GM21723 (cell line): Measurements from ENCODE around the gene TRIM44.
A peak's percentile ranks its signal among the peaks of the same experiment; 100 is the strongest.
"Not testable (repeated sequence)": the region's sequence is repeated elsewhere in the genome, so short reads cannot be mapped to it uniquely, and the experiment has no call there.

Experiments
- ATAC-seq: cut with Tn5 transposase; IDR thresholded peaks from one replicate; pipeline ENCODE4 v1.9.1; 2021; ENCODE audit warnings: mild to moderate bottlenecking, moderate library complexity; ENCODE audit not compliant: unreplicated experiment

Gene TRIM44

GRCh38 chr11:35668350-35668749 lies 5.8 kb downstream of the TRIM44 start:
- not testable (repeated sequence) for ATAC-seq

GRCh38 chr11:35671396-35672127 lies 9.0 kb downstream of the TRIM44 start:
- no peak for ATAC-seq

GRCh38 chr11:35672608-35673007 lies 10.0 kb downstream of the TRIM44 start:
- no peak for ATAC-seq

- ATAC-seq, result no peak
Measured at GRCh38 chr11:35675901-35676610, 13.5 kb downstream of the TRIM44 start.

- ATAC-seq, result no peak
Measured at GRCh38 chr11:35676611-35676965, 14.0 kb downstream of the TRIM44 start.

- ATAC-seq, result no peak
Measured at GRCh38 chr11:35677904-35678303, 15.3 kb downstream of the TRIM44 start.

GRCh38 chr11:35678471-35678870 lies 15.9 kb downstream of the TRIM44 start:
- ATAC-seq, result no peak

GRCh38 chr11:35678975-35679374 lies 16.4 kb downstream of the TRIM44 start:
- ATAC-seq, result no peak

GRCh38 chr11:35680506-35680905 lies 17.9 kb downstream of the TRIM44 start:
- no peak for ATAC-seq

- no peak for ATAC-seq
Measured at GRCh38 chr11:35681163-35681767, 18.7 kb downstream of the TRIM44 start.

- no peak for ATAC-seq
Measured at GRCh38 chr11:35682230-35683173, 19.9 kb downstream of the TRIM44 start.

- peak; percentile 75 for ATAC-seq
Measured at GRCh38 chr11:35683728-35684339, 21.3 kb downstream of the TRIM44 start.

GRCh38 chr11:35688023-35688422 lies 25.4 kb downstream of the TRIM44 start:
- no peak for ATAC-seq

- ATAC-seq, result no peak
Measured at GRCh38 chr11:35689081-35689996, 26.8 kb downstream of the TRIM44 start.

GRCh38 chr11:35702126-35702525 lies 39.6 kb downstream of the TRIM44 start:
- ATAC-seq, result no peak

GRCh38 chr11:35709376-35709775 lies 46.8 kb downstream of the TRIM44 start:
- no peak for ATAC-seq

- ATAC-seq, result no peak
Measured at GRCh38 chr11:35711173-35711910, 48.8 kb downstream of the TRIM44 start.

GRCh38 chr11:35711924-35712323 lies 49.3 kb downstream of the TRIM44 start:
- ATAC-seq, result no peak

GRCh38 chr11:35712533-35712932 lies 50.0 kb downstream of the TRIM44 start:
- no peak for ATAC-seq
